GM12864 (cell line): ENCODE data around the gene WDR49.

Source experiments
- DNase-seq: peaks from one replicate; pipeline ENCODE4 v3.0.0-alpha.2; 2011; ENCODE audit warnings: low read depth
- H3K4me3 ChIP-seq: 2 replicates; pipeline ENCODE4 v1.5.1; 2011; ENCODE audit warnings: mild to moderate bottlenecking, low read depth, low read length, control low read depth
- CTCF ChIP-seq: IDR thresholded peaks from 2 replicates; pipeline ENCODE4 v1.5.1; 2011; ENCODE audit warnings: low read depth, mild to moderate bottlenecking, moderate library complexity, low read length, control low read depth, inconsistent platforms; ENCODE audit errors: missing control alignments

WDR49 gene

GRCh38 chr3:167484551-167484950 is 169.2 kb downstream of the WDR49 start:
- TF ChIP-seq CTCF: no peak
- H3K4me3 ChIP-seq: no peak overlapping the region
- no peak for DNase-seq

- H3K4me3 ChIP-seq: no peak overlapping the region
- no peak for TF ChIP-seq CTCF
- no peak for DNase-seq
Observed at GRCh38 chr3:167483708-167484475, 169.8 kb downstream of the WDR49 start.

- TF ChIP-seq CTCF: no peak
- no peak for DNase-seq
Observed at GRCh38 chr3:167481164-167481563, 172.6 kb downstream of the WDR49 start.

GRCh38 chr3:167480748-167481147 is 173.0 kb downstream of the WDR49 start:
- DNase-seq: no peak
- H3K4me3 ChIP-seq: no peak overlapping the region
- no peak for TF ChIP-seq CTCF

More at GRCh38 chr3:167481164-167481563, 172.6 kb downstream of the WDR49 start:
- H3K4me3 ChIP-seq: no peak overlapping the region

GRCh38 chr3:167473863-167474262 is 179.9 kb downstream of the WDR49 start, which contains the start of gene SERPINI2:
Gene SERPINI2, minus strand, starts transcription at chr3:167474042. Its CDS starts 2,208 bp downstream, at chr3:167471834.
- no peak within 1 kb of the TSS for H3K4me3 ChIP-seq
- no peak for DNase-seq
- TF ChIP-seq CTCF: no peak

GRCh38 chr3:167469381-167469780 is 184.4 kb downstream of the WDR49 start:
- no peak for DNase-seq
- H3K4me3 ChIP-seq: no peak overlapping the region
- TF ChIP-seq CTCF: no peak
